Testis (tissue), 3 donors: ENCODE measurements around the gene NELL2. TPM values are rescaled to one million over a fixed set of nuclear protein-coding genes. Genes with fewer than 3 reads are reported as not detected.

ENCODE experiments used
- DNase-seq: peaks from one replicate; pipeline ENCODE4 v3.0.0-alpha.2; 2019
- H3K27ac ChIP-seq, 2 donors: fragments of 200-600 bp; sonication (generic); one replicate each; pipeline ENCODE4 v1.5.1; 2019
- H3K27me3 ChIP-seq: fragments of 200-600 bp; sonication (generic); one replicate; pipeline ENCODE4 v1.5.1; 2019
- H3K36me3 ChIP-seq: fragments of 200-600 bp; sonication (generic); one replicate; pipeline ENCODE4 v1.5.1; 2017; ENCODE audit warnings: low read depth; ENCODE audit errors: missing control alignments
- H3K4me1 ChIP-seq: fragments of 200-600 bp; sonication (generic); one replicate; pipeline ENCODE4 v1.5.1; 2019
- H3K4me3 ChIP-seq, 2 donors: fragments of 200-600 bp; sonication (generic); one replicate each; pipeline ENCODE4 v1.5.1; 2017 to 2019
- H3K9me3 ChIP-seq: fragments of 200-600 bp; sonication (generic); one replicate; pipeline ENCODE4 v1.5.1; 2017
- CTCF ChIP-seq, 3 experiments: fragments of 450-650 bp in 2 of 3; fragments of 200-600 bp in 1 of 3; sonication (generic) in 1 of 3; IDR thresholded peaks; one replicate each; pipeline ENCODE4 v1.5.1; 2016 to 2019; ENCODE audit warnings: antibody characterized with exemption in 3 of 3, mild to moderate bottlenecking in 2 of 3, moderate library complexity in 1 of 3
- POLR2A ChIP-seq: fragments of 450-650 bp; IDR thresholded peaks from one replicate; pipeline ENCODE4 v1.6.1; 2017; ENCODE audit warnings: antibody characterized with exemption, mild to moderate bottlenecking, moderate library complexity
- WGBS, 2 donors: methylation state at CpG; one replicate each; pipeline ENCODE4 v1.1.5; 2018; 5-methylcytosine and 5-hydroxymethylcytosine counted together
- intact Hi-C: fragments of 100-400 bp; cut with DNase I; formaldehyde crosslinking; loops from one replicate; pipeline ENCODE4 v1.15.1; 2023; ENCODE audit warnings: low total_unique reads
- polyA plus RNA-seq: library from polyadenylated mRNA; stranded (reverse); fragments of 350-450 nt; fragmentation: Illumina TruSeq; extraction: RNeasy Lipid Tissue Mini Kit (QIAGEN cat#74804); gene quantifications from one replicate; pipeline ENCODE4 v1.2.3, GENCODE V29; 2014; ENCODE audit warnings: low read depth, low replicate concordance; ENCODE audit not compliant: insufficient read depth
- total RNA-seq, 2 donors: library from RNA; depleted of rRNA; stranded (reverse); fragments of >200 nt; gene quantifications; one replicate each; pipeline ENCODE4 v1.2.3, GENCODE V29; 2016

NELL2 gene
- total and polyA plus RNA-seq, 3 donors from 2014 or later: 4.2 to 10.6 (median 9.0) TPM

GRCh38 chr12:44847888-44848702, 28.0 kb downstream of the NELL2 start:
- no peak for TF ChIP-seq POLR2A
- no peak for TF ChIP-seq CTCF (IDR thresholded peaks at IDR 0.05)
- Histone ChIP-seq H3K4me1 (no peaks in the 10 kb centered on the region), H3K27me3 (no peaks in the 10 kb centered on the region), H3K9me3 (no peaks in the 10 kb centered on the region), H3K36me3 (no peaks in the 10 kb centered on the region), H3K27ac (no peak overlapping the region), H3K4me3 (no peak overlapping the region)
- DNase-seq: no peak
- 70 to 75% methylated on average over 6 of the region's 6 CpGs for WGBS, 2 donors
- intact Hi-C loops: no loop called here

- Histone ChIP-seq H3K36me3 (no peaks in the 10 kb centered on the region), H3K27me3 (no peaks in the 10 kb centered on the region), H3K9me3 (no peaks in the 10 kb centered on the region), H3K4me3 (no peak overlapping the region), H3K4me1 (no peaks in the 10 kb centered on the region), H3K27ac (no peak overlapping the region)
- DNase-seq: no peak
- no peak for TF ChIP-seq CTCF (IDR thresholded peaks at IDR 0.05)
- no peak for TF ChIP-seq POLR2A
- intact Hi-C loops: no loop called here
- WGBS, 2 donors: 58 to 70% methylated on average over 1 of the region's 1 CpG
Measured at GRCh38 chr12:44847403-44847802, 28.7 kb downstream of the NELL2 start.

GRCh38 chr12:44846826-44847225, 29.3 kb downstream of the NELL2 start:
- TF ChIP-seq POLR2A: no peak
- DNase-seq: no peak

GRCh38 chr12:44842669-44843068, 33.4 kb downstream of the NELL2 start:
- no peaks in the 10 kb centered on the region for H3K27me3 ChIP-seq
- DNase-seq: no peak
- no peak overlapping the region for H3K4me3 ChIP-seq
- WGBS, 2 donors: 88 to 95% methylated on average over 4 of the region's 4 CpGs
- intact Hi-C loops: no loop called here
- no peaks in the 10 kb centered on the region for H3K9me3 ChIP-seq
- no peak overlapping the region for H3K27ac ChIP-seq
- no peak for TF ChIP-seq CTCF (IDR thresholded peaks at IDR 0.05)
- no peak for TF ChIP-seq POLR2A
- no peaks in the 10 kb centered on the region for H3K4me1 ChIP-seq
- H3K36me3 ChIP-seq: no peaks in the 10 kb centered on the region

More at GRCh38 chr12:44846826-44847225, 29.3 kb downstream of the NELL2 start:
- H3K27me3 ChIP-seq: no peaks in the 10 kb centered on the region
- H3K36me3 ChIP-seq: no peaks in the 10 kb centered on the region
- intact Hi-C loops: no loop called here
- no peak overlapping the region for H3K4me3 ChIP-seq
- H3K4me1 ChIP-seq: no peaks in the 10 kb centered on the region
- H3K9me3 ChIP-seq: no peaks in the 10 kb centered on the region
- no peak overlapping the region for H3K27ac ChIP-seq
- WGBS, 2 donors: 54 to 73% methylated on average over 1 of the region's 1 CpG

- Histone ChIP-seq H3K4me1 (no peaks in the 10 kb centered on the region), H3K9me3 (no peaks in the 10 kb centered on the region), H3K4me3 (no peak overlapping the region), H3K27ac (no peak overlapping the region), H3K36me3 (no peaks in the 10 kb centered on the region), H3K27me3 (no peaks in the 10 kb centered on the region)
- intact Hi-C loops: no loop called here
- WGBS, 2 donors: 78 to 90% methylated on average over 2 of the region's 2 CpGs
- DNase-seq: no peak
- TF ChIP-seq POLR2A (no peak), CTCF (IDR thresholded peaks at IDR 0.05) (no peak)
Measured at GRCh38 chr12:44839785-44840184, 36.3 kb downstream of the NELL2 start.
